SK-N-SH treated with all-trans-retinoic acid at 6 μM for 48 hours (cell line): Measurements from ENCODE around the gene RAD51B.

ENCODE experiments used
- ATAC-seq: fragments of 200-7000 bp; cut with Tn5 transposase; 3 replicates; pipeline ENCODE4 v1.9.1; 2020; ENCODE audit warnings: mild to moderate bottlenecking, moderate library complexity
- ARNTL ChIP-seq: fragments of 450-650 bp; formaldehyde crosslinking; IDR thresholded peaks from 2 replicates; pipeline ENCODE4 v1.5.0; 2020; ENCODE audit warnings: low read depth, mild to moderate bottlenecking, moderate library complexity, borderline replicate concordance
- BACH2 ChIP-seq: fragments of 250-450 bp; sonication (Bioruptor Pico); IDR thresholded peaks from 2 replicates; pipeline ENCODE4 v1.9.0; 2021; ENCODE audit warnings: mild to moderate bottlenecking, borderline replicate concordance
- CSDC2 ChIP-seq: fragments of 250-450 bp; sonication (Bioruptor Pico); IDR thresholded peaks from 2 replicates; pipeline ENCODE4 v1.5.0; 2020; ENCODE audit warnings: mild to moderate bottlenecking, moderate library complexity
- CSRNP3 ChIP-seq: fragments of 250-450 bp; sonication (Bioruptor Pico); IDR thresholded peaks from 2 replicates; pipeline ENCODE4 v1.5.1; 2021; ENCODE audit warnings: mild to moderate bottlenecking, moderate library complexity
- ESRRG ChIP-seq: fragments of 250-450 bp; sonication (Bioruptor Pico); IDR thresholded peaks from 2 replicates; pipeline ENCODE4 v1.6.1; 2021; ENCODE audit warnings: mild to moderate bottlenecking
- GLIS3 ChIP-seq: fragments of 250-450 bp; sonication (Bioruptor Pico); IDR thresholded peaks from 2 replicates; pipeline ENCODE4 v1.5.0; 2020; ENCODE audit warnings: mild to moderate bottlenecking, moderate library complexity
- ISL1 ChIP-seq: fragments of 250-450 bp; sonication (Bioruptor Pico); IDR thresholded peaks from 2 replicates; pipeline ENCODE4 v2.1.2; 2022; ENCODE audit warnings: mild to moderate bottlenecking, moderate library complexity
- OSR1 ChIP-seq: fragments of 250-450 bp; sonication (Bioruptor Pico); IDR thresholded peaks from 2 replicates; pipeline ENCODE4 v1.8.0; 2022; ENCODE audit warnings: moderate library complexity, mild to moderate bottlenecking, inconsistent platforms
- PATZ1 ChIP-seq: fragments of 250-450 bp; sonication (Bioruptor Pico); IDR thresholded peaks from 2 replicates; pipeline ENCODE4 v1.8.0; 2020; ENCODE audit warnings: mild to moderate bottlenecking, moderate library complexity, borderline replicate concordance
- PPARA ChIP-seq: fragments of 250-450 bp; sonication (Bioruptor Pico); IDR thresholded peaks from 2 replicates; pipeline ENCODE4 v1.5.0; 2020; ENCODE audit warnings: mild to moderate bottlenecking, borderline replicate concordance
- RARB ChIP-seq: fragments of 250-450 bp; sonication (Bioruptor Pico); IDR thresholded peaks from 2 replicates; pipeline ENCODE4 v1.8.0; 2021; ENCODE audit warnings: mild to moderate bottlenecking, moderate library complexity
- SNAI2 ChIP-seq: fragments of 250-450 bp; sonication (Bioruptor Pico); IDR thresholded peaks from 2 replicates; pipeline ENCODE4 v1.5.0; 2020; ENCODE audit warnings: mild to moderate bottlenecking, moderate library complexity
- TOX ChIP-seq: fragments of 250-450 bp; sonication (Bioruptor Pico); IDR thresholded peaks from 2 replicates; pipeline ENCODE4 v1.8.0; 2021; ENCODE audit warnings: mild to moderate bottlenecking, moderate library complexity, borderline replicate concordance
- TSHZ2 ChIP-seq: fragments of 250-450 bp; sonication (Bioruptor Pico); IDR thresholded peaks from 2 replicates; pipeline ENCODE4 v1.5.0; 2020; ENCODE audit warnings: mild to moderate bottlenecking, moderate library complexity
- ZFP3 ChIP-seq: fragments of 250-450 bp; sonication (Bioruptor Pico); IDR thresholded peaks from 2 replicates; pipeline ENCODE4 v1.5.0; 2020; ENCODE audit warnings: mild to moderate bottlenecking, moderate library complexity
- ZFP30 ChIP-seq: fragments of 450-650 bp; formaldehyde crosslinking; IDR thresholded peaks from 2 replicates; pipeline ENCODE4 v1.5.0; 2022; ENCODE audit warnings: mild to moderate bottlenecking, moderate library complexity
- ZNF565 ChIP-seq: fragments of 450-650 bp; formaldehyde crosslinking; conservative IDR thresholded peaks from 2 replicates; pipeline ENCODE4 v1.5.0; 2020; ENCODE audit warnings: low read depth, mild to moderate bottlenecking, moderate library complexity
- ZNF70 ChIP-seq: fragments of 450-650 bp; formaldehyde crosslinking; IDR thresholded peaks from 2 replicates; pipeline ENCODE4 v1.5.0; 2020; ENCODE audit warnings: mild to moderate bottlenecking, moderate library complexity
- ZNF8 ChIP-seq: fragments of 450-650 bp; formaldehyde crosslinking; IDR thresholded peaks from 2 replicates; pipeline ENCODE4 v1.5.0; 2020; ENCODE audit warnings: mild to moderate bottlenecking, moderate library complexity

Gene RAD51B

GRCh38 chr14:68401855-68402254 is 582.3 kb downstream of the RAD51B start:
- ATAC-seq: no peak
- TF ChIP-seq OSR1 (CRISPR knock-in tag) (no peak), ZFP3 (CRISPR knock-in tag) (no peak), ZNF8 (no peak), SNAI2 (CRISPR knock-in tag) (no peak), TSHZ2 (CRISPR knock-in tag) (no peak), ZNF70 (CRISPR knock-in tag) (no peak), RARB (CRISPR knock-in tag) (no peak)

GRCh38 chr14:68402525-68403101 is 583.0 kb downstream of the RAD51B start:
- no peak for TF ChIP-seq ISL1 (CRISPR knock-in tag)
- TF ChIP-seq PPARA (CRISPR knock-in tag): no peak
- no peak for ATAC-seq

GRCh38 chr14:68403191-68404145 is 583.9 kb downstream of the RAD51B start:
- TF ChIP-seq ZNF565 (CRISPR knock-in tag) (no peak), OSR1 (CRISPR knock-in tag) (no peak), PATZ1 (CRISPR knock-in tag) (no peak), RARB (CRISPR knock-in tag) (no peak), ISL1 (CRISPR knock-in tag) (no peak), ARNTL (CRISPR knock-in tag) (no peak), GLIS3 (no peak), ZNF8 (no peak), BACH2 (CRISPR knock-in tag) (no peak), ZFP3 (CRISPR knock-in tag) (no peak), ZFP30 (CRISPR knock-in tag) (no peak), TSHZ2 (CRISPR knock-in tag) (no peak), TOX (CRISPR knock-in tag) (no peak), ZNF70 (CRISPR knock-in tag) (no peak), PPARA (CRISPR knock-in tag) (no peak), CSRNP3 (CRISPR knock-in tag) (no peak), ESRRG (CRISPR knock-in tag) (no peak), CSDC2 (CRISPR knock-in tag) (no peak)
- ATAC-seq: no peak
